ENCODE results near the gene MTMR3. TPM values are rescaled to one million over a fixed set of nuclear protein-coding genes. Genes with fewer than 3 reads are reported as not detected.
"Not testable (repeated sequence)": the region's sequence is repeated elsewhere in the genome, so short reads cannot be mapped to it uniquely, and the experiment has no call there.

The MTMR3 gene
- total and polyA plus RNA-seq, 2 donors from 2014 or later, result 9.6 to 56.2 TPM

- no peak overlapping the region for H3K27ac ChIP-seq (ENCODE audit: low read depth in 2 of 2, low read length in 2 of 2)
- FAIRE-seq (no peak), DNase-seq (no peak)
- no peaks in the 10 kb centered on the region for H3K27me3 ChIP-seq (ENCODE audit: control insufficient read depth, insufficient read depth, low read length)
- H3K9ac ChIP-seq (ENCODE audit: low read length in 3 of 3), result no peak overlapping the region
- no peaks in the 10 kb centered on the region for H3K9me3 ChIP-seq (ENCODE audit: control insufficient read depth in 2 of 3, insufficient read depth in 1 of 3, low read length in 3 of 3)
- no peak for TF ChIP-seq CTCF (IDR thresholded peaks at IDR 0.05; ENCODE audit: borderline replicate concordance, extremely low read depth, insufficient read depth)
- H3K36me3 ChIP-seq (ENCODE audit: control insufficient read depth in 2 of 3, insufficient read depth in 3 of 3, low read length in 3 of 3), result no peaks in the 10 kb centered on the region
- no peak overlapping the region for H3K4me3 ChIP-seq (ENCODE audit: low read length in 3 of 3)
- intact Hi-C loops (cut with DNase I), result no loop called here
- peaks cover 0 to 2% (median 0%) of the 10 kb centered on the region in 3 donors for H3K4me1 ChIP-seq (ENCODE audit: control insufficient read depth in 2 of 3, insufficient read depth in 2 of 3, low read depth in 1 of 3, low read length in 3 of 3)
Observed at GRCh38 chr22:29972121-29972520, 89.1 kb downstream of the MTMR3 start.

GRCh38 chr22:29973269-29973668 is 90.3 kb downstream of the MTMR3 start:
- intact Hi-C loops (cut with DNase I), result no loop called here
- H3K27me3 ChIP-seq (ENCODE audit: control insufficient read depth, insufficient read depth, low read length), result no peaks in the 10 kb centered on the region

GRCh38 chr22:29973680-29974079 is 90.7 kb downstream of the MTMR3 start:
- H3K4me3 ChIP-seq (ENCODE audit: low read length in 3 of 3); H3K27ac ChIP-seq (ENCODE audit: low read depth in 2 of 2, low read length in 2 of 2); H3K4me1 ChIP-seq (ENCODE audit: control insufficient read depth in 2 of 3, insufficient read depth in 2 of 3, low read depth in 1 of 3, low read length in 3 of 3); FAIRE-seq; H3K9ac ChIP-seq (ENCODE audit: low read length in 3 of 3); H3K27me3 ChIP-seq (ENCODE audit: control insufficient read depth, insufficient read depth, low read length); intact Hi-C loops (cut with DNase I); H3K36me3 ChIP-seq (ENCODE audit: control insufficient read depth in 2 of 3, insufficient read depth in 3 of 3, low read length in 3 of 3); H3K9me3 ChIP-seq (ENCODE audit: control insufficient read depth in 2 of 3, insufficient read depth in 1 of 3, low read length in 3 of 3); DNase-seq: not testable (repeated sequence)

More at GRCh38 chr22:29973269-29973668, 90.3 kb downstream of the MTMR3 start:
- DNase-seq (no peak), FAIRE-seq (no peak)
- Histone ChIP-seq H3K36me3 (ENCODE audit: control insufficient read depth in 2 of 3, insufficient read depth in 3 of 3, low read length in 3 of 3) (no peaks in the 10 kb centered on the region), H3K27ac (ENCODE audit: low read depth in 2 of 2, low read length in 2 of 2) (no peak overlapping the region), H3K9me3 (ENCODE audit: control insufficient read depth in 2 of 3, insufficient read depth in 1 of 3, low read length in 3 of 3) (no peaks in the 10 kb centered on the region), H3K4me1 (ENCODE audit: control insufficient read depth in 2 of 3, insufficient read depth in 2 of 3, low read depth in 1 of 3, low read length in 3 of 3) (peaks cover 0 to 2% (median 0%) of the 10 kb centered on the region in 3 donors), H3K9ac (ENCODE audit: low read length in 3 of 3) (no peak overlapping the region), H3K4me3 (ENCODE audit: low read length in 3 of 3) (no peak overlapping the region)
- no peak for TF ChIP-seq CTCF (IDR thresholded peaks at IDR 0.05; ENCODE audit: borderline replicate concordance, extremely low read depth, insufficient read depth)

GRCh38 chr22:29975494-29975893 is 92.5 kb downstream of the MTMR3 start:
- Histone ChIP-seq H3K36me3 (ENCODE audit: control insufficient read depth in 2 of 3, insufficient read depth in 3 of 3, low read length in 3 of 3) (peaks cover 0 to under 1% (median 0%) of the 10 kb centered on the region in 3 donors), H3K4me1 (ENCODE audit: control insufficient read depth in 2 of 3, insufficient read depth in 2 of 3, low read depth in 1 of 3, low read length in 3 of 3) (peaks cover 0 to 7% (median 4%) of the 10 kb centered on the region in 3 donors)
- FAIRE-seq, result no peak

More at GRCh38 chr22:29975494-29975893, 92.5 kb downstream of the MTMR3 start:
- H3K4me3 ChIP-seq (ENCODE audit: low read length in 3 of 3), result no peak overlapping the region
- no peak for DNase-seq
- no peaks in the 10 kb centered on the region for H3K27me3 ChIP-seq (ENCODE audit: control insufficient read depth, insufficient read depth, low read length)
- no peak overlapping the region for H3K9ac ChIP-seq (ENCODE audit: low read length in 3 of 3)
- intact Hi-C loops (cut with DNase I), result no loop called here
- H3K27ac ChIP-seq (ENCODE audit: low read depth in 2 of 2, low read length in 2 of 2), result no peak overlapping the region
- TF ChIP-seq CTCF (IDR thresholded peaks at IDR 0.05; ENCODE audit: borderline replicate concordance, extremely low read depth, insufficient read depth), result no peak
- H3K9me3 ChIP-seq (ENCODE audit: control insufficient read depth in 2 of 3, insufficient read depth in 1 of 3, low read length in 3 of 3), result no peaks in the 10 kb centered on the region
